EL (cell line): Measurements from ENCODE around the gene GALNT1.

Experiments
- DNase-seq: peaks from one replicate; pipeline ENCODE4 v3.0.0-alpha.2; 2016

The GALNT1 gene

DNA sequence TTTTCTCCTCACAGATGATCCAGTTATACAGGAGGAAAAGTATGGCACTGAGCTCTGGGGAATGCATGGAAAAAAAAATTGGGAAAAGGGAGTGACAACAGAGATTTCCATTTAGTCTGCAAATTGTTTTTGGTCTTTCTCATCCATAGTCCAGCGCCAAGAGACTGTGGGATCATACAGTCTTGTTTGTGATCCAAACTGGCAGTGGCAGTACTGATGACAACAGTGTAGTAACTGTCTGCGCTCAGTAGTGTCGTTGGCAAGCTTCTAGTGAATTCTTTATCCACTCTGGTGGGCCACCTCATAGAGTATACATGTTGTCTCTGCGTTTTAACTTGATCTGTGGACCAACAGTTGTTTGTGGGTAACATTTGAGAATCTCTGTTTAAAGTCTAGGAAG, 37.9 kb downstream of the GALNT1 start:
- no peak for DNase-seq

DNA sequence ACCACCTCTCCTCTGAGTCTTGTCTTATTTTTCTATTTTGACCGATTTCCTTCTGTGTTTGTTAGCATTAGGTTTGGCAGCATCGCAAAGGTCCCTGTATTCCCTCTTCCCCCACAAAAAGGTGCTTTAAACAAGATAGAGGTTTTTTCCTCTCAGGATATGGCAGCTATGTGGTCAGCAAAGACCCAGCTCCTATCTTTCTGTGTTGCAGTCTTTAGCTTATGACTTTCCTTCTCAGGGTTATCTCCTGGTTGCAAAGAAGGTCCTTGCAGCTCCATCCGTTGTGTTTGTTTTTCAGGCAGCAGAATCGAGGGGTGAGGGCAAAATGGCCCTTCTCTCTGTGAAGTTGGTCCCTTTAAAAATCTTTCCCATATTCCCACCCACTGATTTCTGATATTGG, 38.4 kb downstream of the GALNT1 start:
- no peak for DNase-seq

DNA sequence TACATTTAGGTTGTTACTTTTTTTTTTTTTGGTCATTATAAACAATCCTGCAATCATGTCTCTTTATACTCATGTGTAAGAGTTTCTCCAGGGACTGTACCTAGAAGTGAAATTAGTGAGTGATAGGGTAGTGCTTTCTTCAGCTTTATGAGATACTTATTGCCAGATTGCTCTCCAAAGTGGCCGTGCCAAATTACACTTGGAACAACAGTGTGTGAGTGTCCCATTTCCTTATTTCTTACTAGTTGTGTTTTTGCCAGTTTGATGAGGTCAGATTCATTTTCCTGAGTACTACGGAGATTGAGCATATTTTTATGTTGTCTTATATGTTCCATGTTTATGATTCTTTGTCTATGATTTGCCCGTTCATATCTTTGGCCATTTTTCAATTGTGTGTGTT, 39.2 kb downstream of the GALNT1 start:
- DNase-seq, result no peak

DNA sequence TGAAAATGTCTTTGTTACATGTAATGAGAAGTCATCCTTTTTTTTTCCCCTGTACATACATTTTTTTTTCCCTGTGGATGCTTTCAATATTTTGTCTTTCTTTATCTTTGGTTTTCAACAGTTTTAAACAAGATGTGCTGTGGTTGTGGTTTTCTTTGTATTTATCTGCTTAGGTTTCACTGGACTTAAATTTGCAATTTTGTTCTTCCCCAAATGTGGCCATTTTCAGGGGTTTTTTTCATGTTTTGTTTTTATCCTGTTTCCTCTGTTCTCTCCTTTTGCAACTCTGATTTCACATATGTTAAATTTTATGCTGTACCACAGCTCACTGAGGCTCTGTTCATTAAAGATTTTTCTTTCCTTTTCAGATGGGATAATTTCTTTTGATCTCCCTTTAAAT, 41.7 kb downstream of the GALNT1 start:
- no peak for DNase-seq

DNA sequence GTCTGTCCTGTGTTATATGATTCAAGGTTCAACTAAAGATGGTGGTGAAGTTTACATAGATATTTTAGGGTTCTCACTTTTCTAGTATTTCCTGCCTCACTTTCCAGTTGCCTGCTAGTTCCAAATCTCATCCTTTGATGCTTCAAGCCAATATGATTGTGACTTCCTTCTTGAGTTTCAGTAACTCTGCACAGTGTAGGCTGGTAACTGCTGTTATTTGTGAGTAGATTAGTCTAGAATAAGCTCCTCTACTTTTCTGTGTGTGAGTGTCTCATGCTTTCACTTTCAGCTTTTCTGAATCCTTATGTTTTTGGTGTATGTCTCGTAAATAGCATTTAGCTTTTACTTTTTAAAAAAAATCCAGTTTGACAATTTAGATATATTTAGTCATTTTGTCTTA, 42.6 kb downstream of the GALNT1 start:
- DNase-seq, result no peak

DNA sequence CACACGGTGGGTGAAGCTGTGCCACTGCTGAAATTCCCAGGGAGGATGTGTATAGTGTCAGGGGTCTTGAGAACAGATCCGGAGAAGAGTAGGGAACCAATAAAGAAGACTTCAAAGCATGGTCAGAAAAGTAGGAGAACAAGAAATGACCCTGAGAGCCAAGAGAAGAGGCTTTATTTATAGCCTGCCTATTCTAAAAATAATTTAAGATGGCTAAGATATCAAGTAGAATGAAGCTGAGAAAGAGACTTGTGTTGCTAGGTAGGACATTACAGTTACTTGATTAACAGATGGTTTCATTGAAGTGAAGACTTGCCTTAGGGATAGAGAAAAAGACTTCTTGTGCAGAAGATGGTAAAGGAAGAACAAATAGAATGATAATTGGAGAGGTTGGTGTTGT, 43.7 kb downstream of the GALNT1 start:
- no peak for DNase-seq

DNA sequence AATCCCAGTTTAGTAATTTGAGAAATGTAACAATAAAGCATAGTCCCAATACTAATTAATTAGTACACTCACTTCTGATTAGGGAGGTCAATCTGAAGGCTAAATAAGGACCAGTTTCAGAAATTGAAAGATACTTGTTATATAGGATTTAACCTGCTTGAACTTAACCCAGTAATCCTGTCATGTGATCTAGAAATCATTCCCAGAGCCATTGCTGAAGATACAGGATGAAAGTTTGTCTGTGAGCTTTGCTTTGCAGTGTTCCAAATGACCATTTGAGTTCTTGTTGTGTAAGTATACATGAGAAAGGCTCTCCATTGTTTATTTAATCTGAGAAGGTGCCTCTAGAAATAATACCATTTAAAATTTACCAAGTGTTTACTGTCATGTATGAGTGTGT, 52.2 kb downstream of the GALNT1 start:
- DNase-seq, result no peak

DNA sequence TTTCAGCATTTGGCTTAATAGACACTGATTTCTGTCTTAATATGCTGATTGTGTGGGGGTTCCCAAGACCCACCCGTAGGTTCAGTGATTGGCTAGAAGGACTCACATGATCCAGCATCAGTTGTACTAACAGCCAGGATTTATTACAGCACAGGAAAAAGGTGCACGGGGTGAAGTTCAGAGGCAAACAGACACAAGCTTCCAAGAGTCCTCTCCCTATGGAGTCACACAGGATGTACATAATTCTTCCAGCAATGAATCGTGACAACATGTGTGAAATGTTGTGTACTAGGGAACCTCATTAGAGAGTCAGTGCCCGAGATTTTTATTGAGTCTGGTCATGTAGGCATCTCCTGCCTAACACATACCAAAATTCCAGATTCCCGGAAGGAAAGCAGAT, 52.8 kb downstream of the GALNT1 start:
- peak; percentile 41 for DNase-seq

DNA sequence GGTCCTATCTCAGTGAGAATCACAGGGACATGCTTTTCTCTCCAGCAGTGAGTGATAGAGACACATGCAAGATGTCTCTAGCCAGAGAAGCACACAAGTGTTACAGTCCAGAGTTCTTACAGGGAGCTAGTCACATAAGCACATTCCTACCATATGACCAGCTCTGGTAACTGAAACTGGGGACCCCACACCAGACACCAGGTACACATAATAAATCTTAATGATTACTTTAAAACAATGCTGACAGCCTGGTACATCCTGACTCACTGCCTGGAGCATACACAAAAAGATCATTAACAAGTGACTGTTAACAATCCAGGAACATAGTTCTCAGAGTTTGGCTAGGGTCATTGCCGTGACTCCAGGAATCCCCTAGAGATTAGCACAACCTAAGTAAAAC, 53.6 kb downstream of the GALNT1 start:
- DNase-seq, result peak; percentile 74

DNA sequence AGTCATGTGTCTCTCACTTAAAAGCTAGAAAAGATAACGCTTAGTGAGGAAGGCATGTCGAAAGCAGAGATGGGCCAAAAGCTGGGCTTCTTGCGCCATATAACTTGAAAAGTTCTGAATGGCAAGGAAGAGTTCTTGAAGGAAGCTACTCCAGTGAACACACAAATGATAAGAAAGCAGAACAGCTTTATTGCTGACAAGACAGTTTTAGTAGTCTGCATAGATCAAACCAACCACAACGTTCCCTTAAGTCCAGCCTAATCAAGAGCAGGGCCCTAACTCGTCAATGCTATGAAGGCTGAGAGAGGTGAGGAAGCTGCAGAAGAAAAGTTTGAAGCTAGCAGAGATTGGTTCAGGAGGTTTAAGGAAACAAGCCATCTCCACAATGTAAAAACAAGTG, 55.7 kb downstream of the GALNT1 start:
- no peak for DNase-seq

DNA sequence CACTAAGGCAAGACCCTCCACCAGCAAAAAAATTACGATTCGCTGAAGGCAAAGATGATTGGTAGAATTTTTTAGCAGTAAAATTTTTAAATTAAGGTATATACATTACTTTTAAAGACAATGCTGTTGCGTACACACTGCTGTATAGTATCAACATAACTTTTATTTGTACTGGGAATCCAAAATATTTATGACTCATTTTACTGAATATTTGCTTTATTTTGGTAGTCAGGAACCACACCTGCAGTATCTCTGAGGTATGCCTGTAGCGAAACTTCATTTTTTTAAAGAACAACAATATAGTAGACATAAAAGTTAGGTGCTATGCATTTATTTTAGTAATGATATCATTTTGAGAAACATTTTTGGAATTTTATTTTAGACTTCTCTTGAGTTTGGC, 57.8 kb downstream of the GALNT1 start:
- DNase-seq, result no peak

DNA sequence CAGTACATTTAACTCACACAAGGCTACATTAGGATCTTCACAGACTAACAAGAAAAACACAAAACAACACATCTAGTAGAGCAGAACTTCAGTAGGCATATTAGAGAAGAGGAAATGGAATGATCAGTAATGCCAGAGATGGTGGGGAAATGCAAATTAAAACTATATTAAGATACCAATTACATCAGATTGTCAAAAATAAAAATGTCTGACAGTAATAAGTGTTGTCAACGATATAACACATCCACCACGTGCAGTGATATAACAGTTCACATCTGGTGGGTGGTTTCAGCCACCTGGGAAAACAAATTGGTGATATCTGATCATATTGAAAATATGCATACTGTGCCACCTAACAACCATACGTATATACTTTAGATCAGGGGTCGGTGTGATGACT, 59.9 kb downstream of the GALNT1 start:
- no peak for DNase-seq

DNA sequence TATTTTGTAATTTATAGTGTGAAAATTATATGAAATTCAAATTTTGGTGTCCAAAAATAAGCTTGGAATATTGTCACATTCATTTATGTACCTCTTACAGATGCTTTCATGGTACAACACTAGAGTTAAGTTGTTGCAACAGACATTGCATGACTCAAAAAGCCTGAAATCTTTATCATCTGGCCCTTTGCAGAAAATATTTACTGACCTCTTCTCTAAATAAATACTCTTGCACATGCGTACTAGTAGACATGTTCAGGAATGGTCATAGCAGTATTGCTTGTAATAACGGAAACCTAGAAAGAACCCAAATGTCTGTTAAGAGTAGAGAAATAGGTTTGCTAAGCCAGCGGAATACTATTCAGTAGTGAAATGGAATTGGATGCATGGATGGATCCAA, 60.4 kb downstream of the GALNT1 start:
- DNase-seq, result peak; percentile 27

DNA sequence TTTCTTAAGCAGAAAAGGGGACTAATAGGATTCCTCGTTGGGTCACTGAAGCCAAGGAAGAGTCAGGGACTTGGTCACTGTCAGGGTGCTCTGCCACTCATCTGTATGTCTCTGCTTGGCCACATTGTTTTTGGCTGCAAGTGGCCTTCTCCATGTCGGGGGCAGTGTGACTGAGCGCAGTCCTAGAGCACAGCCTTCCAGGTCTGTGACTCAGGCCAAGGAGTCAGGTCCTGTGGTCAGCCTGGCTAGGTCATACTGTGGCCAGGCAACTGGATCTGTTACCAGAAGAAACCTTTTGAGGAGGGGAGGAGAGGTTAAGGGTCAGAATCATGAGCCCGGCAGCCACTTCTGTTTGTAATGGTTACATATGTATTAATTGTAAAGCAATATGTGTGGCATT, 61.3 kb downstream of the GALNT1 start:
- DNase-seq, result no peak

DNA sequence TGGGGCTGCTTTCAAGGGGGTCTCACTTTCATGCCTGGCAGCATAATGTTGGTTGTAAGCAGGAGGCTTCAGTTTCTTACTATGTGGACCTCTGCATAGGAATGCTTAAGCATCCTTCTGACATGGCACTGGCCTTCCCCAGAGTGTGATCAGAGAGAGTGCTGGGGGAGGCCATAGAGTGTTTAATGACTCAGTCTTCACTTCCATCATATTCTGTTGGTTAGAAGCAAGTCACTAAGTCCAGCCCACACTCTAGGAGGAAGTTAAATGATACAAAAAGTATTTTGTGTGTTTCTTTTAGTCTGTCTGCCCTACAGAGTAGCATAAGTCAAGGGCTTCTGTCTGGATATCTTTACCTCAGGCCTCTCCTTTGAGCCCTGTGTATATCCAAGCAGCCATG, 64.9 kb downstream of the GALNT1 start:
- no peak for DNase-seq

DNA sequence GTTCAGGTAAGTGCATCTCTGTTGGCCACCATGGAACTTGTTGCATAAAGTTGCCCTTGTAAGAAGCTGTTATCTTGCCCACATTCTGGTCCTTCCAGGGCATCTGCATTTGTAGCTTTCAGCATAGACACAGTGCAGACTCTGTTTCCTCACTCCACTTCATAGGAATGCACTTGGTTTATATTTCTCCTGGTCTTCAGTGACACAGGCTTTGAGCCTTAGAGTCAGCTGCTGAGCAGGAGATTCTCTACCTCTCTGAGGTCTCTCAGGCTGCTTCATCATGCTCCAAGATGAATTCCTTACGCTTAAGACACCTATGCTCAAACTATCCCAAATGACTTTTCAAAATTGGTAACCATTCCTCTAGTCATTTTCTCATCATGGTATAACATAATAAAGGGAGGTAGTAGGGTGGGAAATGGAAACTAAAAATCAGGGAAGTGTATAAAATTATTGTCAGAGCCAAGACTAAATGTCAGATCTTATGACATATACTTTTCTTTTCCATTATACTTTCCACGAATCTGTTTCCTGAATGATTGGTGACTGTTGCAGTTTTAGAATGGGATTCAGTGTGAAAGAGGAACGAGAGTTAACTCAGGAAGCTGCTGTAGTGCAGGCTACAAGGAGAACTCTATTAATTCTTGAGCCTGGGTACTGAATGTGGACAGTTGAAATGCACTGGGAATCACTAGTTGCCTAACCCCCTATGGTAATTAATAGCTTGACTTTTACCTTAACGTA, 72.0 kb downstream of the GALNT1 start:
- DNase-seq, result no peak

DNA sequence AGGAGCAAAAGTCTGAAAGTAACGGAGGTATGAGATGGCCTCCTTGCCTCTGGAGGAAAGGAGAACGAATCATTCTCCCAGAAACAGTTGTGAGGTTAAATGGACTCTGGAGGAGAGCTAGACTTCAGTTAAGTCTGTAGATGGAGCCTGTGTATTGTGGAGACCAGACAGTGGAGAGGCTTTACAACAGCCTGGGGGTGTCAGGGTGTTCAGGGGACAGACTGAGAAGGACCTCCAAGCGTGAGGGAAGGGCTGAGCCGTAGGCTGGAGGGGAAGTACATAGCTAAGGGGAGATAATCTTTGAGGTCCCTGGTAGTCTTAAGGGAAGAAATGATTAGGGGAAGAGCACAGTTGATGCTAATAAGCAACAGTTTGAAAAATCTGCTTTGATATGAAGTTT, 76.6 kb downstream of the GALNT1 start:
- no peak for DNase-seq

DNA sequence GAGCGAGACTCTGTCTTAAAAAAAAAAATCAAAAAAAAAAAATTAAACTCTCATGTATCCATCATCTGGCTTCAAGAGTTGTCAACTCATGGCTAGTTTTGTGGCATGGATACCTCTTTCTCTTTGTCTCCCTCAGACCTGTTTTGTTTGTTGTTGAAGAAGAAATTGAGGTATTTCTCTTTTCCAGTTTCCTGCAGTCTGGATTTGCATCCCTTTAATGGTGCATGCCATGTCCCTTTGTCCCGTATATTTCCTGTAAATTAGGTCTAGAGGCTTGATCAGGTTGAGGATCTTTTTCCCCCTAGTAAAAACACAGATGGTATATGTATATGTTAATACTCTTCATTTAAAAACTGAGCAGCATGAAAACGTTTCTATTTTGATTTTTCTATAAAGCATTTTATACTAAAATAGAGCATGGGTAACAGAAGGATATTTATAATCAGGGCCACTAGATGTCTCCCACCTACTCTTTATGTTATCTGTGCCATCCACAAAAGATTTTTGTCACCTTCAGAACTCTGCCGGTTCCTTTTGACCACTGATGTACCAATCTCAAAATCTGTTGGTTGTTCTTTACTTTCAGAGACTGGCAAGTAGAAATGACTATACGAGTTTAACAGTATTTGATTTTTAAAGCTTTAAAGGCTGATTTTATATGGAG, 80.1 kb downstream of the GALNT1 start:
- DNase-seq, result no peak

DNA sequence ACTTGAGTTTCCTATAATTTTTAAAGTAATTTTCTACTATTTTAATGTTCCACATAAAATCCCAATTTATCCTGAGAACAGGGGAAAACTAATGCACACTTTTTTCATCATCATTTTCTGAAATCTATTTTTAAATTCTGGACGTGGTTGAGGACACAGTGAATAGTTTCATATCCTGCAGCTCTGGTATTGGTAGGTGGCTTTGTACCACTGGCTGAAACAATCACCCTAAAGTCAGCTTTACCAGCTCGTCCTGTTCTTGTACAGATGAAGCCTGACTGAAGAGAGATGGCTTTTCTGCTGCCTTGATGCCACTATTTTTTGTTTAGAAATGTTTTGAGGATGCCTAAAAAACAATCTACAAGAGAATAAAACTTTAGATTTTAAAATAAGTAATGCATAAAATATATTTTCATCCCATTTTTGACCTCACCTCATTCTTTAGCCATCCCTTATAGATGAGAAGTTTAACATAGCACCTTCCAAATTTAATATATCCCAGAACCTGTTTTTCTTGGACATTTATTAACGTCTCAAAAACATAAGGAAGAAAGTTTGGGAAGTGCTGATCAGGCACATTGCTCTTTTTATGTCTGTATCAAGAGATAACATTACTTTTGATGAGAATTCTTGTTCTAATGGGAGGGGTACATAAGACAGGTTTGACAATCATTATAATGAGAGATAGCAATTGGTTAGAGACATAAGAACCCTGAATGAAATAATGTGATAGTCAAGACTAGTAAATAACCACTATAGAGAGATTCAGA, 80.9 kb downstream of the GALNT1 start:
- DNase-seq, result no peak

DNA sequence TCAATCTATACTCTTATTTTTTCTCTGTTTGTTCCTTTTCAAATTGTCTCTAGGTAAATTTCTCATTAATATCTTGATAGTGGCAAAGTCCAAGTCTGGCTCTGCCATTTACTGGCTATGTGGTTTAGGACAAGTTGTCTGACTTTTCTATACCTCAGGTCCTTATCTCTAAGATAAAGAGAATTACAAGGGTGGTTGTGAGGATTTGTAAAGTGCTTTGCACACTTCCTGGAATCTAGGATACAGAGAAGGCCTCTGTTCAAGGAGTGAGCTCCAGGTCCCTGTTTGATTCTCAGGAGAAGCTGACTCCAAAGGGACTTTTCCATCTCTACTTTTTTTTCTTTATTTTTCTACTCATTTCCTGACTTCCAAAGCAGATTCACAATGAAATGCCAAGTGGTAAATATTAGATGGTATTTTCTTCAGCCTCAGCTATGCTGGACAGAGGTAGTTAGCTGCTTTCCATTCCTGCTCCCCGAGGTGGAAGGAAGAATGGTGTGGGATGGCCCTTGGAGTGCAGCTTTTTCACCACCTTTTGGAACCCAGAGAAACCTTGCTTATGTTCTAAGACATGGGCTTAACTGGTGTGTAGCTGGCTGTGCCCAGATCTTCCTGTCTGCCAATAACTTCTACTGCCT, 90.5 kb downstream of the GALNT1 start:
- no peak for DNase-seq

DNA sequence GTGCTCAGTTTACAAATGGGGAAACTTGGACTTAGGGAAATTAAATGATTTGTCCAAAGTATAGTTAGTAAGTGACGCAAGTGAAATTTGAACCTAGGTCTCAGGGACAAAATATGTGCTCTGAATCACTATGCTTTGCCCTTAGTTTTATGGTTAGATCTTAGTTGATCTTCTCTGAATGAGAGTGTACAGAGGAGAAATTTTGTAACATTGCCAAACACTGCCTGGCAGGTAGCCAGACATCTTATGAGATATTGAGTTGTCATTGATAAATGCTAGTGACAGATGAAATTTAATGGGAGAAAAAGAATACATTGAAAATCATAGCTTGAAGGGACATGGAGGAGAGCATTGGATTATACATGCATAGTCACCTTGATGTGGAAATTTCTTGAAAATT, 91.4 kb downstream of the GALNT1 start:
- peak; percentile 35 for DNase-seq

DNA sequence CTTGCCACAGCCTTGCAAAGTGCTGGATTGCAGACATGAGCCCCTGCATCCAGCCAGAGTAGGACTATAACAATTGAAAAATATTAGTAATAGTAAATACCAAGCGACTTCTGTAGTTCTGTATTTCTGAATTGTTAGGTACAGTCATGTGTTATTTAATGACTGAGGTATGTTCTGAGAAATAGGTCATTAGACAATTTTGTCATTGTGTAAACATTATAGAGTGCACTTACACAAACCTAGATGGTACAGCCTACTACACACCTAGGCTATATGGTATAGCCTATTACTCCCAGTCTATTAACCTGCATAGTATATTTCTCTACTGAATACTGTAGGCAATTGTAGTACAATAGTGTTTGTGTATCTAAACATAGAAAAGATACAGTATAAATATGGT, 92.1 kb downstream of the GALNT1 start:
- DNase-seq, result no peak

DNA sequence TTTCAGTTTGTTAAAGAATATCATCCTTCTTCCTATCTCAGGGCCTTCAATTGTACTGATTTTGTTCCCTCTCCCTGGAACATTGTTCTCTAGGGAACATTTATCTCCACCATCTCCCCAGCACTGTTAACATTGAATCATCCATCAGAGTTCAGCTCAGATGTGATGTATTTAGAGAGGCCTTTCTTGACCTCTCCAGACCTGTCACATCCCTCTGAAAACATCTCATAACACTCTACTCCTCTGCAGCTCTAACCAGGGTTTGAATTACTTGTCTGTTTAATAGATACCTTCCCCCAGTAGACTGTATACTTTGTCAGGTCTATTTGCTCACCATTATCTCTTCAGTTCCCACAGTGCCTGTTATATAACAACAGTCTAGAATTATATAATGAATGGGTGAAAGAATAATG, 98.6 kb downstream of the GALNT1 start:
- peak; percentile 13 for DNase-seq
